HG02763 (cell line): ENCODE results near the gene DNMT3B.

ENCODE experiments used
- ATAC-seq: cut with Tn5 transposase; IDR thresholded peaks from one replicate; pipeline ENCODE4 v1.9.1; 2021; ENCODE audit warnings: mild to moderate bottlenecking, moderate library complexity; ENCODE audit not compliant: unreplicated experiment

Gene DNMT3B

DNA sequence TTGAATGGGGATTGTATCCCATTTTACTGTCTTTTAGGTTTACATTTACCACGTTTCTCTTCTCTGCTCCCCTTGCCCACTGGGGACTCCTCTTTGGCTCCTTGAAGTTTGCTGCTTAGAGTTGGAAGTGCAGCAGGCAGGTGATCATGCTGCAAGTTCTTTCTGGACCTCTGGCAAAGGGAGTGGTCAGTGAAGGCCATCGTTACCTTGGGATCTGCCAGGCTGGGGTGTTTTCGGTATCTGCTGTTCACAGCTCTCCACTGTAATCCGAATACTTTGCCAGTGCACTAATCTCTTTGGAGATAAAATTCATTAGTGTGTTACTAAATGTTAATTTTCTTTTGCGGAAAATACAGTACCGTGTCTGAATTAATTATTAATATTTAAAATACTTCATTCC lies 87.4 kb downstream of the DNMT3B start:
- no peak for ATAC-seq

GRCh38 chr20:32855387-32855786 lies 93.2 kb downstream of the DNMT3B start:
- ATAC-seq = no peak

DNA sequence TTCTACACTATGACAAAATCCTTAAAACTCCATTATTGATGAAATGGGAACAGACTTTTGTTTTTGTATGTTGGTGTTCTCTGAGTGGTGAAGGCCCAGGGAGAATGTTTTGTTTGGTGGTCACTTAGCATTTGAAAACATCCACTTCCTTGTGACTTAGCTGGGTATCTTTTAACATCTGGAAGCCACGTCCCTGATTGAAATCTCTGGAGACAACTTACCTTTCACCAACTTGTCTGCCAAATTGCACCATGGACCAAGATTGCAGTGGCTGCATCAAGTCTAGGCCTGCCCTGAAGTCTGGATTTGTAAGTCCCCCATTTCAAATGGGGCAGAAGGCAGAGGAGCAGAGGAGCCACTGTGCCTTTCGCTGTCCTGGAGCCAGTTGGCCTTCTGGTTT lies 96.0 kb downstream of the DNMT3B start:
- no peak for ATAC-seq
